CD4-positive, CD25-positive, alpha-beta regulatory T cell (primary cell): ENCODE measurements around the gene ZNF512B. TPM values are rescaled to one million over a fixed set of nuclear protein-coding genes. Genes with fewer than 3 reads are reported as not detected.

ENCODE experiments used
- ATAC-seq, 2 donors: fragments of 150-1000 bp; cut with Tn5 transposase; one replicate each; pipeline ENCODE4 v1.10.0; 2021; ENCODE audit warnings: low read depth in 2 of 2, moderate number of reproducible peaks in 2 of 2, moderate library complexity in 1 of 2
- DNase-seq, 3 donors: peaks; one replicate each; pipeline versions ENCODE4 v3.0.0 to v3.0.0-alpha.2; 2012 to 2022; ENCODE audit warnings: mixed read lengths in 1 of 3
- H3K27ac ChIP-seq: one replicate; pipeline ENCODE4 v1.7.0; 2013; ENCODE audit warnings: mild to moderate bottlenecking, low read length; ENCODE audit not compliant: insufficient read depth, poor library complexity, severe bottlenecking
- H3K27me3 ChIP-seq: one replicate; pipeline ENCODE4 v1.7.0; 2013; ENCODE audit warnings: low read length; ENCODE audit not compliant: control insufficient read depth, insufficient read depth
- H3K36me3 ChIP-seq: one replicate; pipeline ENCODE4 v1.7.0; 2013; ENCODE audit warnings: mild to moderate bottlenecking, low read length, moderate library complexity; ENCODE audit not compliant: control insufficient read depth, insufficient read depth
- H3K4me1 ChIP-seq: 2 replicates; pipeline ENCODE4 v1.7.0; 2013; ENCODE audit warnings: mild to moderate bottlenecking, low read length; ENCODE audit not compliant: insufficient read depth, control insufficient read depth, poor library complexity, severe bottlenecking
- H3K4me3 ChIP-seq: one replicate; pipeline ENCODE4 v1.7.0; 2013; ENCODE audit warnings: low read depth, mild to moderate bottlenecking, low read length, moderate library complexity
- H3K9me3 ChIP-seq, 2 experiments: 1 replicate in 1 of 2; 2 replicates in 1 of 2; pipeline ENCODE4 v1.7.0; 2013; ENCODE audit warnings: low read length in 2 of 2, mild to moderate bottlenecking in 1 of 2, moderate library complexity in 1 of 2; ENCODE audit not compliant: control insufficient read depth in 2 of 2
- H3K27ac Mint-ChIP-seq, 3 donors: one replicate each; pipeline ENCODE4 v1.8.0; 2020 to 2022; ENCODE audit warnings: mild to moderate bottlenecking in 3 of 3, mixed read lengths in 3 of 3, moderate library complexity in 2 of 3
- H3K27me3 Mint-ChIP-seq: one replicate; pipeline ENCODE4 v1.8.0; 2022; ENCODE audit warnings: mild to moderate bottlenecking, mixed read lengths
- H3K36me3 Mint-ChIP-seq: one replicate; pipeline ENCODE4 v1.8.0; 2020; ENCODE audit warnings: mixed read lengths
- H3K4me1 Mint-ChIP-seq, 4 donors: one replicate each; pipeline ENCODE4 v1.8.0; 2020 to 2022; ENCODE audit warnings: mixed read lengths in 4 of 4, mild to moderate bottlenecking in 1 of 4
- H3K4me3 Mint-ChIP-seq, 4 donors: one replicate each; pipeline ENCODE4 v1.8.0; 2020 to 2022; ENCODE audit warnings: mild to moderate bottlenecking in 4 of 4, mixed read lengths in 4 of 4, moderate library complexity in 3 of 4
- H3K9me3 Mint-ChIP-seq, 7 donors: one replicate each; pipeline ENCODE4 v1.8.0; 2020 to 2022; ENCODE audit warnings: mixed read lengths in 7 of 7, mild to moderate bottlenecking in 3 of 7, moderate library complexity in 2 of 7
- polyA plus RNA-seq, 4 donors: library from polyadenylated mRNA; unstranded; fragments of 300-500 nt; fragmentation: Illumina TruSeq; gene quantifications; one replicate each; pipeline ENCODE4 v1.2.3, GENCODE V29; 2021
- total RNA-seq: library from RNA; stranded (reverse); gene quantifications from one replicate; pipeline ENCODE4 v1.2.3, GENCODE V29; 2022

Gene ZNF512B
- total and polyA plus RNA-seq, 5 donors from 2014 or later: 0.41 to 21.2 (median 0.47) TPM

- H3K9me3 Mint-ChIP-seq: no peaks in the 10 kb centered on the region
- peak; percentile 93 to 98 (median 94) for DNase-seq
- ATAC-seq: peak; percentile 69 to 73
- H3K4me3 Mint-ChIP-seq: peak within 1 kb of the TSS; percentile 90 to 98 (median 94)
- H3K27ac Mint-ChIP-seq: peak within 1 kb of the TSS; percentile 91 to 94 (median 93)
- Histone ChIP-seq H3K4me3 (peak within 1 kb of the TSS; percentile 89), H3K27ac (peak within 1 kb of the TSS; percentile 93), H3K27me3 (no peaks in the 10 kb centered on the region), H3K9me3 (no peaks in the 10 kb centered on the region), H3K36me3 (peaks cover 33% of the 10 kb centered on the region), H3K4me1 (peaks cover 55% of the 10 kb centered on the region)
- peaks cover 28% of the 10 kb centered on the region for H3K36me3 Mint-ChIP-seq
- H3K27me3 Mint-ChIP-seq: no peaks in the 10 kb centered on the region
- peaks cover 6 to 68% (median 48%) of the 10 kb centered on the region in 4 donors for H3K4me1 Mint-ChIP-seq
Measured at GRCh38 chr20:63980806-63981728, 11.3 kb upstream of the ZNF512B start, which contains the start of gene PRPF6. PRPF6 (plus strand) TSS chr20:63981132; CDS start chr20:63981246, 114 bp downstream.

GRCh38 chr20:63980317-63980805 lies 10.6 kb upstream of the ZNF512B start:
- peak overlapping the region; percentile 91 to 94 (median 93) for H3K27ac Mint-ChIP-seq
- H3K27me3 Mint-ChIP-seq: no peaks in the 10 kb centered on the region
- no peaks in the 10 kb centered on the region for H3K9me3 Mint-ChIP-seq
- peak overlapping the region; percentile 93 for H3K27ac ChIP-seq
- peak overlapping the region; percentile 90 to 98 (median 94) for H3K4me3 Mint-ChIP-seq
- peak overlapping the region; percentile 68 for H3K4me3 ChIP-seq
- peaks cover 55% of the 10 kb centered on the region for H3K4me1 ChIP-seq
- H3K27me3 ChIP-seq: no peaks in the 10 kb centered on the region
- no peaks in the 10 kb centered on the region for H3K9me3 ChIP-seq
- DNase-seq (peak in 1 of 3 donors; percentile 45), ATAC-seq (peak; percentile 22 to 28)
- peaks cover 31% of the 10 kb centered on the region for H3K36me3 ChIP-seq
- H3K36me3 Mint-ChIP-seq: peaks cover 23% of the 10 kb centered on the region
- peaks cover 6 to 66% (median 47%) of the 10 kb centered on the region in 4 donors for H3K4me1 Mint-ChIP-seq

GRCh38 chr20:63979557-63980316 lies 10.0 kb upstream of the ZNF512B start, which contains the start of gene SAMD10:
SAMD10 (minus strand) TSS chr20:63979642; CDS start chr20:63979467, 175 bp downstream.
- peak within 1 kb of the TSS; percentile 91 to 94 (median 93) for H3K27ac Mint-ChIP-seq
- H3K9me3 Mint-ChIP-seq: no peaks in the 10 kb centered on the region
- peak within 1 kb of the TSS; percentile 90 to 98 (median 94) for H3K4me3 Mint-ChIP-seq
- H3K27me3 ChIP-seq: no peaks in the 10 kb centered on the region
- ATAC-seq: peak; percentile 20 to 33
- H3K36me3 ChIP-seq: peaks cover 30% of the 10 kb centered on the region
- peaks cover 6 to 66% (median 45%) of the 10 kb centered on the region in 4 donors for H3K4me1 Mint-ChIP-seq
- peak; percentile 57 to 70 (median 64) for DNase-seq
- H3K9me3 ChIP-seq: no peaks in the 10 kb centered on the region
- H3K4me3 ChIP-seq: peak within 1 kb of the TSS; percentile 68
- H3K27ac ChIP-seq: peak within 1 kb of the TSS; percentile 93
- peaks cover 55% of the 10 kb centered on the region for H3K4me1 ChIP-seq
- H3K27me3 Mint-ChIP-seq: no peaks in the 10 kb centered on the region
- peaks cover 22% of the 10 kb centered on the region for H3K36me3 Mint-ChIP-seq

- Histone ChIP-seq H3K27ac (peak overlapping the region; percentile 79), H3K9me3 (no peaks in the 10 kb centered on the region), H3K4me1 (peaks cover 56% of the 10 kb centered on the region), H3K36me3 (peaks cover 26% of the 10 kb centered on the region), H3K4me3 (no peak overlapping the region), H3K27me3 (no peaks in the 10 kb centered on the region)
- Mint-ChIP-seq H3K4me1 (peaks cover 6 to 64% (median 42%) of the 10 kb centered on the region in 4 donors), H3K9me3 (no peaks in the 10 kb centered on the region), H3K36me3 (peaks cover 19% of the 10 kb centered on the region), H3K4me3 (peak overlapping the region; percentile 84 to 95 (median 90)), H3K27ac (no peak overlapping the region), H3K27me3 (no peaks in the 10 kb centered on the region)
- ATAC-seq (no peak), DNase-seq (no peak)
Measured at GRCh38 chr20:63979229-63979556, 9.5 kb upstream of the ZNF512B start.

GRCh38 chr20:63978319-63979228 lies 8.8 kb upstream of the ZNF512B start:
- Histone ChIP-seq H3K4me3 (peak overlapping the region; percentile 57), H3K9me3 (no peaks in the 10 kb centered on the region), H3K27me3 (no peaks in the 10 kb centered on the region), H3K27ac (peak overlapping the region; percentile 79), H3K4me1 (peaks cover 61% of the 10 kb centered on the region), H3K36me3 (peaks cover 21% of the 10 kb centered on the region)
- Mint-ChIP-seq H3K4me1 (peaks cover 6 to 70% (median 46%) of the 10 kb centered on the region in 4 donors), H3K27me3 (no peaks in the 10 kb centered on the region), H3K27ac (peak overlapping the region; percentile 86 to 92 (median 91)), H3K4me3 (peak overlapping the region; percentile 84 to 95 (median 90)), H3K9me3 (no peaks in the 10 kb centered on the region), H3K36me3 (peaks cover 19% of the 10 kb centered on the region)
- no peak for ATAC-seq
- DNase-seq: peak in 2 of 3 donors; percentile 49 to 73

- H3K9me3 ChIP-seq: no peaks in the 10 kb centered on the region
- no peaks in the 10 kb centered on the region for H3K27me3 Mint-ChIP-seq
- H3K27ac Mint-ChIP-seq: peak overlapping the region; percentile 86 to 92 (median 91)
- H3K4me1 Mint-ChIP-seq: peaks cover 6 to 67% (median 43%) of the 10 kb centered on the region in 4 donors
- H3K27ac ChIP-seq: peak overlapping the region; percentile 79
- no peaks in the 10 kb centered on the region for H3K9me3 Mint-ChIP-seq
- DNase-seq: peak in 1 of 3 donors; percentile 68
- peaks cover 57% of the 10 kb centered on the region for H3K4me1 ChIP-seq
- H3K36me3 Mint-ChIP-seq: peaks cover 16% of the 10 kb centered on the region
- no peaks in the 10 kb centered on the region for H3K27me3 ChIP-seq
- peak; percentile 46 to 47 for ATAC-seq
- H3K36me3 ChIP-seq: peaks cover 17% of the 10 kb centered on the region
- peak overlapping the region; percentile 84 to 95 (median 90) for H3K4me3 Mint-ChIP-seq
- peak overlapping the region; percentile 57 for H3K4me3 ChIP-seq
Measured at GRCh38 chr20:63977739-63978276, 8.1 kb upstream of the ZNF512B start.
